ENCODE results near the gene RABL3.

GRCh38 chr3:120791010-120791409 lies 48.7 kb upstream of the RABL3 start:
- TF ChIP-seq EP300 (IDR thresholded peaks at IDR 0.05; ENCODE audit: low read depth) (no peak), POLR2A (IDR thresholded peaks at IDR 0.05) (no peak)
